HG02610 (cell line): ENCODE data around the gene OR5D14.

ENCODE experiments used
- ATAC-seq: cut with Tn5 transposase; IDR thresholded peaks from one replicate; pipeline ENCODE4 v1.9.1; 2021; ENCODE audit warnings: mild to moderate bottlenecking, moderate library complexity; ENCODE audit not compliant: unreplicated experiment

Gene OR5D14

DNA sequence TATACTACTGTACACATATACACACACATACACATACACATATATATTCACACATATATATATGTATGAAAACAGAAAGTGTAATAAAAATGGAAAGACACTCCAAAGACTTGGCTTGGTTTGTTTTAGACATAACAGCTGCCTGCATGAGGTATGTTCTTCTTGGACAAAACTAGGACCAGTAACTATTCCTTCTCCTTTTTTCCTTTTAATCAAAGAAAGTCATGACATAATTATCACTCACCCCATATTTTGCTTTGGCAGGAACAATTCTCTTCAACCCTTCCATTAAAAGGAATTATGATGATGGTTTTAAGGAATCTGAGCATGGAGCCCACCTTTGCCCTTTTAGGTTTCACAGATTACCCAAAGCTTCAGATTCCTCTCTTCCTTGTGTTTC, at the start of gene OR5D14:
Gene OR5D14 (plus strand): TSS at position 301 of the 400 bp plus-strand sequence. CDS start 0 bp downstream, at position 301.
- ATAC-seq, result no peak

- ATAC-seq, result no peak
Observed at GRCh38 chr11:55773138-55773537, 22.2 kb upstream of the OR5D14 start, which contains the start of gene OR5D13. TSS of gene OR5D13 (plus strand) at chr11:55773438. CDS start at chr11:55773438, 0 bp downstream.

- ATAC-seq, result no peak
Observed at GRCh38 chr11:55791606-55792005, 3.8 kb upstream of the OR5D14 start.

DNA sequence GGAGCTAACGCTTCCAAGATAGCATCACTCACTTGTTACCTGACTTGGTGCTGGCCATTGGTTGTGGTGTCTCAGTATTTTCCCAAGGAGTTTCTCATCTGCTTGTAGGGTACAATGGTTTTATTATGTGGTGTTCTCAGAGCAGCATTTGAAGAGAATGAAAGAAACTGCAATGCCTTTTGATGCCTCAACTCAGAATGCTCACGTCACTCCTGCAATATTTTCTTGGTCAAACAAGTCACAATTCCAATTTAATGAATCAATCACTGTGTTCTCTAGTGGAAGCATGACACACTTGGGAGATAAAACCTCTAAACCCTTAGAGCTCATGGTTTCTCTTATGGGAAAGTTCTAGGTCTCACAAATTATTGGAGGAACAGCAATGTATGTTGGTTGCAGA, 2.0 kb upstream of the OR5D14 start:
- no peak for ATAC-seq

DNA sequence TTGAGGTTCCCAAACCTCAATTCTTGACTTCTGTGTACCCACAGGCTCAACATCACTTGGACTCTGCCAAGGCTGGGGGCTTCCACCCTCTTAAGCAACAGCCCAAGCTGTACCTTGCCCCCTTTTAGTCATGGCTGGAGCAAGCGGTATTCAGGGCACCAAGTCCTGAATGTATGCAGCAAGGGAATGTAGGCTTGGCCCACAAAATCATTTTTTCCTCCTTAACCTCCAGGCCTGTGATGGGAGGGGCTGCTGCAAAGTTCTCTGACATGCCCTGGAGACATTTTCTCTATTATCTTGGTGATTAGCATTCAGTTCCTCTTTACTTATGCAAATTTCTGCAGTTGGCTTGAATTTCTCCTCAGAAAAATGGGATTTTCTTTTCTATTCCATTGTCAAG, 10.9 kb downstream of the OR5D14 start:
- ATAC-seq, result no peak

DNA sequence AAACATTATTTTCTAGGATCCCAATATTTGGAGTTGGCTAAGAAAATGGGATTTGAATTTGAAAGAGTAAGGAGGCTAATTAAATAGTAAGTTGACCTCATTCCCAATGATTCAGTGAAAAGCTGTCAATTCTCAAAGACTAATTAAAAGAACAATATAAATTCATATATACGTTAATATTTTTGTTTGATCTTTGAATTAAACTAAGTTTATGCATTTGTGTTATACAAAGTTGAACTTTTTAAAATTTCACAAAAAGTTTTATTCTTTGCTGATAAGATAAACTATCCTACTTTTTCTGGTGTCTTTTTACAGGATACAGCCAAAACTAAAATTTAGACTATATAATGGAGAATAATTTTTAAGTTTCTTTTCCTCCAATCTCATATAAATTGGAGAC, 15.7 kb downstream of the OR5D14 start, which contains the start of gene OR5L1:
Gene OR5L1 (plus strand): TSS at position 301 of the 400 bp plus-strand sequence. CDS start 100 bp downstream, outside the sequence.
- no peak for ATAC-seq

- ATAC-seq, result no peak
Observed at GRCh38 chr11:55819330-55819729, 24.0 kb downstream of the OR5D14 start, which contains the start of gene OR5D18. TSS of gene OR5D18 (plus strand) at chr11:55819630. CDS start at chr11:55819630, 0 bp downstream.

DNA sequence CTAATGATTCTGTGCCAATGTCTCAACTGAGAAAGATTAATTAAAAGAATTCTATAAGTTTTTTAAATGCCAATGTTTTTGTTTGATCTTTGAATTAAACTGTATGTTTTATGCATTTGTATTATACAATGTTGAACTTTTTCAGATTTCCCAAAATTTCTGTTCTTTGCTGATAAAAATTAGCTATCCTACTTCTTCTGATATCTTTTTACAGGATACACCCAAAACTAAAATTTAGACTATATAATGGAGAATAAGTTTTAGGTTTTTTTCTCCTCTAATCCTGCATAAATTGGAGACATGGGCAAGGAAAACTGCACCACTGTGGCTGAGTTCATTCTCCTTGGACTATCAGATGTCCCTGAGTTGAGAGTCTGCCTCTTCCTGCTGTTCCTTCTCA, 31.6 kb downstream of the OR5D14 start, which contains the start of gene OR5L2:
Gene OR5L2 (plus strand): TSS at position 301 of the 400 bp plus-strand sequence. CDS start 0 bp downstream, at position 301.
- no peak for ATAC-seq

GRCh38 chr11:55838452-55838851, 43.1 kb downstream of the OR5D14 start, which contains the start of gene OR5D16:
TSS of gene OR5D16 (plus strand) at chr11:55838752. CDS start at chr11:55838752, 0 bp downstream.
- no peak for ATAC-seq
